SKM-1 treated with dmso at 0.1 percent for 144 hours (cell line): Measurements from ENCODE around the gene KMT5C.
A peak's percentile ranks its signal among the peaks of the same experiment; 100 is the strongest.

Source experiments
- DNase-seq: peaks from one replicate; lab custom pipeline; 2025; ENCODE audit not compliant: unreplicated experiment; lab: John Stamatoyannopoulos, UW

Gene KMT5C

DNA sequence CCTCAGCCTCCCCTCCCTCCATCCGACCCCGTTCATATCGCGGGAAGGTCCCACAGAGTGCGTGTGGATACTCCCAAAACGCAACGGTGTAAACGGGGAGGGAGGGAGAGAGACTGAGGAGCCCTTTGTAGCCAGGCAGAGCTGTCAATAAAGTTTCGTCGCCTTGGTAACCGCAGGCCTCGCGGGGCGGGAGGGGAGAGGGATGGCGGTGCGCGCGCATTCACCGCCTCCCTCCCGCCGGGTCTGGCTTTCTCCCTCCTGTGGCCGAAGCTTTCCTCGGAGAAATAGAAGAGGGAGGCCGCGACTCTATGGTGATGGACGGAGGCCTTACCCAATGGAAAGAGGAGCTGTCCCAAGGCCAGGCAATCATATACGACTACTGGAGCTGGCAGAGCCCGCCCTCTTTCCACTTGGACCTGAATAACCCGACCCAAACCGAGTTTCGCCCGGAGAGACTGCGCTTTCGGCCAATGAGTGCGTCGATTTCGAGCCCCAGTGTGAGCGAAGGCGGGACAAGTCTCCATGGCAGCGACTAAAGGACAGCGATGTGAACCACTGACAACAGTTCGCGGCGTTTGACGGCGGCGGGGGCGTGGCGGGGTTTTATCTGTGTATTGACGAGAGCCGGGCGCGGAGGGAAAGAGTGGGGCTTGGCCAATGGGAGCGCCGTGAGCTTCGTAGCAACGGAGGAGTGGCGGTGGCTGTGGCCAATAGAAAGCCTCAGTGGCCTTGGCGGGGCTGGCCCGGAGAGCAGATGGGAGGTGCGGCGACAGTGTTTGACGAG, at the start of gene KMT5C:
KMT5C (plus strand) TSS at position 772 of the 784 bp plus-strand sequence. CDS start 2,061 bp downstream, outside the sequence.
- peak; percentile 99 for DNase-seq

GRCh38 chr19:55297267-55297666, 42.4 kb upstream of the KMT5C start:
- DNase-seq: no peak

DNA sequence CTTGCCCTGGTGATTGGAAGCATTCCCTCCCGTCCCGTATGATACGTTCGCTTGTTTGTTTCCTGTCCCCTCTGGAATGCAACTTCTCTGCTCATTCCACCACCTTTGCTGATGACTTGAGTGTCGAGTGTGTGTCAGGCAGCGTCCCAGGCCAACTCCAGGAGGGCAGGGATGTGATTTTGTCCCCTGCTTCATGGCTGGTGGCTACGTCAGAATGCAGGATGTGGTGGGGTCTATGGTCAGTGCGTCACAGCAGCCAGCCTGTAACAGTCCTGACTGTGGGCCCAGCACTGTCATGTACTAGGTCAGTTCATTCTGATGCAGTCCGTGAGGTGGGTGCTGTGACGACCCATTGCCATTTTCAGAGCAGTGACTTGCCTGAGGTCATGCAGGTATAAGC, 39.7 kb upstream of the KMT5C start:
- no peak for DNase-seq

GRCh38 chr19:55300886-55301458, 38.7 kb upstream of the KMT5C start:
- no peak for DNase-seq

- peak; percentile 42 for DNase-seq
These were observed 38.0 kb upstream of the KMT5C start for GRCh38 chr19:55301459-55302317.

GRCh38 chr19:55302318-55302703, 37.4 kb upstream of the KMT5C start:
- no peak for DNase-seq

DNA sequence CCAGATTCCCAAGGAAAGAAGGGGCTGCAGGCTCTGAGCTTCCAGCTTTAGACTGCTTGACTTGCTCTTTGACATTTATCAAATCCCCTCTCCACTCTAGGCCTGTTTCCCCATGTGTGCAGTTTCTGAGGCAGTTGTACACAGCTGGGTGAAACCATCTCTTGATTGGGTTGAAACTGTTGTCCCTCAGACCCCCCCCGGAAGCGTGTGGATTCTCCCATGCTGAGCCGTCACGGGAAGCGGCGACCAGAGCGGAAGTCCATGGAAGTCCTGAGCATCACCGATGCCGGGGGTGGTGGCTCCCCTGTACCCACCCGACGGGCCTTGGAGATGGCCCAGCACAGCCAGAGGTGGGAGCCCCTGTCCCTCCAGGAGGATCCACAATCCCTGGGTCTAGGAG, 36.2 kb upstream of the KMT5C start:
- DNase-seq: no peak

DNA sequence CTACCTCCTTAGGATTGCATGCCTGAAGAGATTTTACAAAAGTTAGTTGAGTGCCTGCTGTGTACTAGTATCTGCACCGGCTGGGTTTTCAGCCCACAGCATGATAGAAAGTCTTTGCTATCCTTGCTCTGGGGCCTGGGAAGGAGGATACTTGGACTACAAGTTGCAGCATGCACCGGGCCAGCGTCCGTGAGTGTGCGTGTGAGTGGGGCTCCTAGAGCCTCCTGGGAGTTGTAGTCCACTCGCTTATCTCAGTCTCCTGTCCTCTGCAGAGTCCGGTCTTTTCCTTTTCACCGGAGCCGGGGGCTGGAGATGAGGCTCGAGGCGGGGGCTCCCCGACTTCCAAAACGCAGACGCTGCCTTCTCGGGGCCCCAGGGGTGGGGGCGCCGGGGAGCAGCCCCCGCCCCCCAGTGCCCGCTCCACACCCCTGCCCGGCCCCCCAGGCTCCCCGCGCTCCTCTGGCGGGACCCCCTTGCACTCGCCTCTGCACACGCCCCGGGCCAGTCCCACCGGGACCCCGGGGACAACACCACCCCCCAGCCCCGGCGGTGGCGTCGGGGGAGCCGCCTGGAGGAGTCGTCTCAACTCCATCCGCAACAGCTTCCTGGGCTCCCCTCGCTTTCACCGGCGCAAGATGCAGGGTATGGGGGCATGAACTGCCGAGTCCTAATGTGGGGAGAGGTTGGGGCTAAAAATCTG, 35.2 kb upstream of the KMT5C start:
- no peak for DNase-seq

- DNase-seq: no peak
These were observed 34.7 kb upstream of the KMT5C start for GRCh38 chr19:55304980-55305379.

- DNase-seq: no peak
These were observed 34.2 kb upstream of the KMT5C start for GRCh38 chr19:55305491-55305890.

DNA sequence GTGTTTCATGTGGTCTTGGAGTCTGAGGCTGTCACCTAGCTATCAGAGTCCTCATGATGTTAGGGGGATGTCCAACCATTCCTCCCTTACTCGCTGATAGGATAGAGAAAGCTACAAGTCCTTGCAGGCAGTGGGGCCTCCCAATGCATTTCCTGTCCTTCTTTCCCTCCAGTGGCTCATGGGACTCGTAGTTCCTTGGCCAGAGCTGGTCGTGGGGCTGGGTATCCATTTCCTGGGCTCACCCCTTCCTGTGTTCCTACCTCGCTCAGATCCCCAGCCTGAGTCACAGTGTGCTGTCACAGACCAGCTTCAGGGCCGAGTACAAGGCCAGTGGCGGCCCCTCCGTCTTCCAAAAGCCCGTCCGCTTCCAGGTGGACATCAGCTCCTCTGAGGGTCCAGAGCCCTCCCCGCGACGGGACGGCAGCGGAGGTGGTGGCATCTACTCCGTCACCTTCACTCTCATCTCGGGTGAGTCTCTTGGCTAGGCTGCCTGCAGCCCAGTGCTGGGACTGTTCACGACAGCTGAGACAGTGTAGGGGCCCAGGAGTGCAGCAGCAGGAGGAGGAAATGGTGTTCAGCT, 33.6 kb upstream of the KMT5C start:
- no peak for DNase-seq

- DNase-seq: no peak
These were observed 33.0 kb upstream of the KMT5C start for GRCh38 chr19:55306712-55307111.

GRCh38 chr19:55308281-55308680, 31.4 kb upstream of the KMT5C start:
- DNase-seq: no peak

DNA sequence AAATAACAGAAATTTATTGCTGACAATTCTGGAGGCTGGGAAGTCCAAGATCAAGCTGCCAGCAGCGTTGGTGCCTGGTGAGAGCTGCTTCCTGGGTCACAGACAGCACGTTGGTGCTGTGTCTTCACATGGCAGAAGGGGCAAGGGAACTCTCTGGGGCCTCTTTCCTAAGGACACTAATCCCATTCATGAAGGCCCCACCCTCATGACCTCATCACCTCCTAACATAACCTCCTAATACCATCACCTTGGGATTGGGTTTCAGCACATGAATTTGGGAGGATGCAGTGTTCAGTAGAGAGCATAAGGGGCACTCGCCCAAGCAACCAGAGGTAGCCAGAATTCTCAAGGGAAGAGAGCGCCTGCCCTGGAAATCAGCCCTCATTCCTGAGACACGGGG, 30.2 kb upstream of the KMT5C start:
- DNase-seq: no peak

GRCh38 chr19:55310498-55310897, 29.2 kb upstream of the KMT5C start:
- DNase-seq: no peak

DNA sequence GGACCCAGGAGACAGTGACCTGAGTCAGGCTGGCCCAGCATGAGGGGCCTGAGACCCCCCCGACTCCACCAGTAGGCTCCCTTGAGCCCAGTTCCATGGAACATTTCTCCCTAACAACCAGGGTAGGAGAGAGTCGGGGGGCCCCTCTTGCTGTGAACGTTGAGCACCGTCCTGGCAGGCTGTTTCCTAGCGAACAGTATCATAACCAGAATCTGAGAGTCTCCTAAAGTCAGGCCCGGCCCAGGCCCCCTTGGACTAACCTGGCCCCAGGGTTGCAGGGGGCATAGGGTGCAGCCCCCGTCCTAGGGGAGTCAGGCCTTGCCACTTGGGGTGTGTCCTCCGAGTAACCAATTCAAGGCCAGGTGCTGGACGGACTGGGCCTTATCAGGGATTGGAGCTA, 28.3 kb upstream of the KMT5C start:
- no peak for DNase-seq

DNA sequence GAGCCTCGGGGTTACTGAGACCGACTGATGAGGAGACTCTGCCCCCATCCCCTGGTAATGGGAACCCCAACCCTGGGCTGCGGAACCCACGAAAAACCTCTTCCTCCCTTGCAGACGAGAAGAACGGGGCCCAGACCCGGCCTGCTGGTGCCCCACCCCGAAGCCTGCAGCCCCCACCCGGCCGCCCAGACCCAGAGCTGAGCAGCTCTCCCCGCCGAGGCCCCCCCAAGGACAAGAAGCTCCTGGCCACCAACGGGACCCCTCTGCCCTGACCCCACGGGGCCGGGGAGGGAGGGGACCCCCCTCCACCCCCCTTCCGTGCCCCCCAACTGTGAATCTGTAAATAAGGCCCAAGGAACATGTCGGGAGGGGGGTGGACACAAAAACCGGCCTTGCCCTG, 27.9 kb upstream of the KMT5C start:
- no peak for DNase-seq

- DNase-seq: no peak
These were observed 26.8 kb upstream of the KMT5C start for GRCh38 chr19:55312621-55313512.

GRCh38 chr19:55314396-55314795, 25.3 kb upstream of the KMT5C start:
- DNase-seq: no peak

- no peak for DNase-seq
These were observed 23.6 kb upstream of the KMT5C start for GRCh38 chr19:55315956-55316525.
